ENCODE measurements around the gene WNT3. TPM values are rescaled to one million over a fixed set of nuclear protein-coding genes. Genes with fewer than 3 reads are reported as not detected.

WNT3 gene
- total RNA-seq, 1 donor from 2014 or later: 2.0 TPM

DNA sequence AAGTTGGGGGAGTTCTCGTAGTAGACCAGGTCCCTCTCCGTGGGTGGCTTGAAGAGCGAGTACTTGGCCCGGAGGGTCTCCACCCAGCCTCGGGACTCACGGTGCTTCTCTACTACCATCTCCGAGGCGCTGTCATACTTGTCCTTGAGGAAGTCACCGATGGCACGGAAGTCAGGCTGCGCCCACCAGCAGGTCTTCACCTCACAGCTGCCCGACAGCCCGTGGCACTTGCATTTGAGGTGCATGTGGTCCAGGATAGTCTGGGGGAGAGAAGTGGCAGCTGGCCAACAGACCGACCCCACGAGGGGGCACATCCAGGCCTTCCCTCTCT, 50.0 kb downstream of the WNT3 start:
- Histone ChIP-seq H3K4me3 (ENCODE audit: low read depth, low read length) (no peak overlapping the region), H3K36me3 (ENCODE audit: control insufficient read depth, insufficient read depth, low read length) (no peaks in the 10 kb centered on the region), H3K27me3 (ENCODE audit: control insufficient read depth, insufficient read depth, low read length) (peaks cover 3% of the 10 kb centered on the region)
- TF ChIP-seq, protein P1, sequence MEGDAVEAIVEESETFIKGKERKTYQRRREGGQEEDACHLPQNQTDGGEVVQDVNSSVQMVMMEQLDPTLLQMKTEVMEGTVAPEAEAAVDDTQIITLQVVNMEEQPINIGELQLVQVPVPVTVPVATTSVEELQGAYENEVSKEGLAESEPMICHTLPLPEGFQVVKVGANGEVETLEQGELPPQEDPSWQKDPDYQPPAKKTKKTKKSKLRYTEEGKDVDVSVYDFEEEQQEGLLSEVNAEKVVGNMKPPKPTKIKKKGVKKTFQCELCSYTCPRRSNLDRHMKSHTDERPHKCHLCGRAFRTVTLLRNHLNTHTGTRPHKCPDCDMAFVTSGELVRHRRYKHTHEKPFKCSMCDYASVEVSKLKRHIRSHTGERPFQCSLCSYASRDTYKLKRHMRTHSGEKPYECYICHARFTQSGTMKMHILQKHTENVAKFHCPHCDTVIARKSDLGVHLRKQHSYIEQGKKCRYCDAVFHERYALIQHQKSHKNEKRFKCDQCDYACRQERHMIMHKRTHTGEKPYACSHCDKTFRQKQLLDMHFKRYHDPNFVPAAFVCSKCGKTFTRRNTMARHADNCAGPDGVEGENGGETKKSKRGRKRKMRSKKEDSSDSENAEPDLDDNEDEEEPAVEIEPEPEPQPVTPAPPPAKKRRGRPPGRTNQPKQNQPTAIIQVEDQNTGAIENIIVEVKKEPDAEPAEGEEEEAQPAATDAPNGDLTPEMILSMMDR (IDR thresholded peaks at IDR 0.05; ENCODE audit: insufficient read depth, low read length, poor library complexity, severe bottlenecking): no peak
- DNase-seq (ENCODE audit: low read depth): no peak

DNA sequence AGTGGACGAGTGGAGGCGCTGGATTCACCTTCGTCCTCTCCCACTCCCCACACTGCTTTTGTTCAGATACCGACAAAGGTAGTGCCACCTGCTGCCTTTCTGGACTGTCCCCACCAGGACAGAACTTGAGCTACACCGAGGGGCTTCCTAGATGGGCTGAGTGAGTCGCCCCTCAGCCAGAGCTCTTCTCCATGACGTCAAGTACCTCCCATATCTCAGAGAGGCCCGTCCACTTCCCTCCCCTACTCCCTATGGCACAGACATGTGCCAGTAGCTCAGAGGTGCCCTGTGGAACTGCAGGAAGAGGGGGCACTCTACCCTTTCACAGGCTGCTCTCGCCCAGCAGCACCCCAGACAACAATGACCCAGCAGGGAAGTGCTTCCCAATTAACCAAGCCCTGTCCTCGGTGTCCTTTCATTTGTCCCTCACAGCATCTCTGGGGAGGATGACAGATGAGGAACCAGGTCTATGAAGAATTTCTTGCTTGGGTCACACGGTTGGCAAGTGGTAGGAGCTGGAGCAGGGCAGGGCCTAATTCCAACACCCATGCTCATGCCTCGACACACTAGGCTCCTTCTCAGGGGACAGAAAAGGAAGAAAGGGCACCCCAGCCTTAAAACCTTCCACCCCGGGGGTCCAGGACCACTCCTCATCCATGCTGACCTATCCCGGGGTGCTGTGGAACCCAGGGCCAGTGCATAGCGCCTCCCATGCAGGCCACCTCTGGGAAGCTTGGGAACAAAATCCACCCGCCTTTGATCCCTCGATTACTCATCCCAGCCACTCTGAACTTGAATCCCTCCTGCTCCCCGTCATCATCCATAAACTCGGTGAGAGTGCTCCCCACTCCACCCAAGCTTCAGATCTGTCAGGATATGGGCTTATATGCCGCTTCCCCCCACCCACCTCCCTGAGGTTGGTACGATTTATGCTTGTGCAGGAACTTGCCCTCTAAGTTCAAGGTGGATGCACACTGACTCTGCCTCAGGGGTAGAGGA, 51.7 kb downstream of the WNT3 start:
- Histone ChIP-seq H3K36me3 (ENCODE audit: control insufficient read depth, insufficient read depth, low read length) (no peaks in the 10 kb centered on the region), H3K27me3 (ENCODE audit: control insufficient read depth, insufficient read depth, low read length) (no peaks in the 10 kb centered on the region), H3K4me3 (ENCODE audit: low read depth, low read length) (no peak overlapping the region)
- TF ChIP-seq, protein P1 (IDR thresholded peaks at IDR 0.05; ENCODE audit: insufficient read depth, low read length, poor library complexity, severe bottlenecking): no peak
- no peak for DNase-seq (ENCODE audit: low read depth)

DNA sequence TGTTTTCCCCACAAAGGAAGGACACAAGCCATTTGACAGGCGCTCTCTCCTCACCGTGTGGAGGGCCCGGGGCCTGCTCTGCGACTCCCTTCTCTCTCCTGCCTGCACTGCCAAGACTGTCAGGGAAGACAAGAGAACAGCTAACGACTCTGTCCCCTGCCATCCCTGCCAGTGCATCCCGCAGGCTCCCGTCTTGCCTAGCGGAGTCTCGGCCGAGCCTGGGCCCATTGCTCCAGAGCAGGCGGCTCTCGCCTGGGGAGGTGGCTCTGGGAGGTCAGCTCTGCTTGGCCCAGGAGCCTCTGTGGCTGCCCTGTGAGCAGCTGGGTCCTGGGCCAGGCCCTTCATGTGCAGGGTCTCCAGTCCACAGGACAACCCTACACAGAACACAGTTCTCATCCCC, 53.0 kb downstream of the WNT3 start:
- Histone ChIP-seq H3K27me3 (ENCODE audit: control insufficient read depth, insufficient read depth, low read length) (no peaks in the 10 kb centered on the region), H3K4me3 (ENCODE audit: low read depth, low read length) (no peak overlapping the region), H3K36me3 (ENCODE audit: control insufficient read depth, insufficient read depth, low read length) (no peaks in the 10 kb centered on the region)
- DNase-seq (ENCODE audit: low read depth): no peak
- TF ChIP-seq, protein P1 (IDR thresholded peaks at IDR 0.05; ENCODE audit: insufficient read depth, low read length, poor library complexity, severe bottlenecking): no peak

DNA sequence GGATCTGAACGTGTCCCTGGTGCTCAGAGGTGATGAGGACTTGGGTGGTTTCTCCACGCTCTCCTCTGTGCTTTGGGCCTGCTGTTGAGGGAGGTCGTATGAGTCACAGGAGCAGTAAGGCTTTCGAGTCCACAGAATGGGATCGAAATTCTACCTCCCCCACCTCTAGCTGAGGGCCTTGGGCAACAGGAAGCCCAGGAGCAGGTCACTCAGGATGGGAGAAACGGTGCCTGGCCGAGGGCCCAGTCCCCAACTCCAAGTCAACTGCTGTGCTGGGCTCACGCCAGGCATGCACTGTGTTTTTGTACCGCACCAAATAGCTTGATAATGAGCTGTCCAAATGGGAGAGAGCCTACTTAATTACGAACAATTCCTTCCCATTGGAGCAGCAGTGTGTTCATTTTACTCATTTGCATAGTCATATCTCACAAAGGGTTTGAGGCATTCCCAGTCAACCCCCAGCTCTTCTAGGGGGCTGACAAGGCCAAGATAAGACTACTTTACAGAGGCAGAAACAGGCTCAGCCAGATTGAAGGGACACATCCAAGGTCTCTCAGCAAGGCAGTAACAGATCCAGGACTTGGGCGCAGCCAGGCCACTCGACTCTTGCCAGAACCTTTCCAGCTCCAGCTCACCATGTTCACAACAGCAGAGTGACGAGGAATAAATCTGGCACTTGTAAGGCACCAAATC, 53.6 kb downstream of the WNT3 start:
- no peaks in the 10 kb centered on the region for H3K36me3 ChIP-seq (ENCODE audit: control insufficient read depth, insufficient read depth, low read length)
- H3K4me3 ChIP-seq (ENCODE audit: low read depth, low read length): no peak overlapping the region
- no peaks in the 10 kb centered on the region for H3K27me3 ChIP-seq (ENCODE audit: control insufficient read depth, insufficient read depth, low read length)
- no peak for DNase-seq (ENCODE audit: low read depth)
- TF ChIP-seq, protein P1 (IDR thresholded peaks at IDR 0.05; ENCODE audit: insufficient read depth, low read length, poor library complexity, severe bottlenecking): no peak

DNA sequence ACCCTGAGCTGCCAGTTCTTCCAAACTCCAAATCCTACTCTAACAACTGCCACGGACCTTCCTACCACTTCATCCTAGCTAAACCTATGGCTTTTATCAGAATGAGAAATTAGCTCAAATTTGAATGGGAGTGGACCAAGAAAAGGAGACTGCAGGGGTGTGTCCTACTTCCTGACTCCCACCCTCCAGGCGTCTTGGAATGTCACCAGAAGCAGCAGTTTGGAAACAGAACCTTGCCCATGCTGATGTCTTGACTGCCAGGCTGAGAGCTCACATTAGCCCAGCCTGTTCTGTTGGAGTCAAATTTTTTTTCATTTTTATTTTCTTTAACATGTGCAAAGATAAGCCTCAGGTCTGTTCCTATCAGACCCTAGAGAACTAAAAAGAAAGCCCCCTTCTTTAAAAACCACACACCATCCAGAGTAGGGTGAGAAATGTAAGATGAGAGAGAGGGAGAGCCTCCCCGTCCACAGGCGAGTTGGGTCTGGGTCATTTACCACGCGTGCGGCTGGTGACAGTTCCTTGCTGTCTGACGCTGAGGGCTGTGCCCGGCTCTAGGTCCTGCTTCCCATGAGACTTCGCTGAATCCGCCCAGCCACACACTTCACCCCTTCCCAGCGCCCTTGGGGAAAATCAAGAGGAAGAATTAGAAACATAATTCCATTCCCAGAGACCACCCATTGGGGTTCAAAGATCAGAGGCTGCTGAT, 54.3 kb downstream of the WNT3 start:
- TF ChIP-seq, protein P1 (IDR thresholded peaks at IDR 0.05; ENCODE audit: insufficient read depth, low read length, poor library complexity, severe bottlenecking): no peak
- no peak for DNase-seq (ENCODE audit: low read depth)

More for the DNA sequence above, 54.3 kb downstream of the WNT3 start:
- Histone ChIP-seq H3K4me3 (ENCODE audit: low read depth, low read length) (no peak overlapping the region), H3K27me3 (ENCODE audit: control insufficient read depth, insufficient read depth, low read length) (no peaks in the 10 kb centered on the region), H3K36me3 (ENCODE audit: control insufficient read depth, insufficient read depth, low read length) (no peaks in the 10 kb centered on the region)

Data from kidney epithelial cell (primary cell).